H1 (cell line): ENCODE results near the gene INPP5A.

Source experiments
- CTCF ChIP-seq, 3 experiments: IDR thresholded peaks; 1 replicate in 2 of 3; 2 replicates in 1 of 3; pipeline versions ENCODE4 v1.5.1 to v1.6.1; 2011; ENCODE audit warnings: low read length in 3 of 3, mild to moderate bottlenecking in 3 of 3, inconsistent platforms in 2 of 3, low read depth in 1 of 3, moderate library complexity in 1 of 3; ENCODE audit not compliant: insufficient read depth in 1 of 3; ENCODE audit errors: control extremely low read depth in 1 of 3
- EGR1 ChIP-seq: IDR thresholded peaks from 2 replicates; pipeline ENCODE4 v1.6.1; 2011; ENCODE audit warnings: low read depth, low read length, borderline replicate concordance
- EZH2 ChIP-seq: fragments of 200-600 bp; sonication (generic); IDR thresholded peaks from 2 replicates; pipeline ENCODE4 v1.7.1; 2012; ENCODE audit warnings: low read depth, mild to moderate bottlenecking, moderate library complexity, low read length, inconsistent platforms; ENCODE audit not compliant: severe bottlenecking
- GABPA ChIP-seq: IDR thresholded peaks from 2 replicates; pipeline ENCODE4 v1.6.1; 2011; ENCODE audit warnings: mild to moderate bottlenecking, low read length, moderate library complexity, borderline replicate concordance; ENCODE audit not compliant: insufficient read depth
- POLR2AphosphoS5 ChIP-seq: IDR thresholded peaks from 2 replicates; pipeline ENCODE4 v1.6.1; 2011; ENCODE audit warnings: low read depth, low read length
- RFX5 ChIP-seq: IDR thresholded peaks from 2 replicates; pipeline ENCODE4 v1.6.1; 2011; ENCODE audit warnings: low read depth, low read length, improper control_type of control experiment, borderline replicate concordance
- RNF2 ChIP-seq: fragments of 200-900, 300-1000 bp; sonication (generic); IDR thresholded peaks from 2 replicates; pipeline ENCODE4 v1.7.1; 2016; ENCODE audit warnings: borderline replicate concordance, low read depth, mild to moderate bottlenecking, antibody characterized with exemption, low read length; ENCODE audit not compliant: poor library complexity, severe bottlenecking; ENCODE audit errors: missing control alignments
- SAP30 ChIP-seq: fragments of 300-600 bp; sonication (generic); IDR thresholded peaks from 2 replicates; pipeline ENCODE4 v1.7.1; 2012; ENCODE audit warnings: low read length, moderate library complexity, mild to moderate bottlenecking, inconsistent platforms; ENCODE audit not compliant: insufficient read depth, insufficient replicate concordance
- SUZ12 ChIP-seq: fragments of 200-600 bp; sonication (generic); IDR thresholded peaks from 2 replicates; pipeline ENCODE4 v1.6.1; 2012; ENCODE audit warnings: mild to moderate bottlenecking, inconsistent platforms, low read length, moderate library complexity, mixed read lengths
- TAF7 ChIP-seq: optimal IDR thresholded peaks from 2 replicates; pipeline ENCODE3; 2011; ENCODE audit warnings: low read depth, mild to moderate bottlenecking, inconsistent platforms, low read length, moderate library complexity, borderline replicate concordance

- no peak for TF ChIP-seq CTCF (IDR thresholded peaks at IDR 0.05; ENCODE audit: control extremely low read depth in 1 of 3, insufficient read depth in 1 of 3, low read depth in 1 of 3, low read length in 3 of 3)
- no peak for TF ChIP-seq EGR1
- TF ChIP-seq TAF7 = no peak
- no peak for TF ChIP-seq POLR2AphosphoS5
- no peak for TF ChIP-seq RFX5
- TF ChIP-seq SUZ12 = no peak
- TF ChIP-seq GABPA = no peak
- no peak for TF ChIP-seq SAP30
- TF ChIP-seq EZH2 = no peak
- TF ChIP-seq RNF2 = no peak
Observed at GRCh38 chr10:132676193-132676891, 138.8 kb downstream of the INPP5A start.
